ENCODE data around the gene LRRC8D.

Gene LRRC8D

GRCh38 chr1:89898150-89898549 lies 77.3 kb downstream of the LRRC8D start:
- DNase-seq = no peak

GRCh38 chr1:89898695-89899470 lies 78.1 kb downstream of the LRRC8D start:
- DNase-seq = no peak

DNA sequence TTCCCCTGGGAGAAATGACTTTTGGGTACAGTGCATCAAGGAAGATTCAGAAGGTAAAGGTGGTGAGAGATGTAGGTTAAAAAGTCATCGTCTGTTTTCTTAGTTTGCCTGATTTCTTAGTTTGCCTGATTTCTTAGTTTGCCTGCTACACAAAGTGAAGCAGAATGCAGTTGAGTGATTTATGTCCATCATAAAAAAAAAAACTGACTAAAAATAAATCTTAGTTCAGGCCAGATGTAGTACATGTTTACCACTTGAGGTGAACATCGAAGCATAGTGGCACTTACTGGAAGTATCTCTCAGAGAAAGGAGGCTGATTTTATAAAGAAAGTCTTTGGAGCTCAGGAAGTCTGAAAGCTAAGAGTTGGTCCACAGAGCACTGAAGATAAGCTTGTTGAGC lies 79.5 kb downstream of the LRRC8D start:
- no peak for DNase-seq

GRCh38 chr1:89900791-89901708 lies 80.2 kb downstream of the LRRC8D start:
- DNase-seq = no peak

- no peak for DNase-seq
Observed at GRCh38 chr1:89901957-89902669, 81.3 kb downstream of the LRRC8D start.

- DNase-seq = no peak
Observed at GRCh38 chr1:89903550-89903949, 82.7 kb downstream of the LRRC8D start.

DNA sequence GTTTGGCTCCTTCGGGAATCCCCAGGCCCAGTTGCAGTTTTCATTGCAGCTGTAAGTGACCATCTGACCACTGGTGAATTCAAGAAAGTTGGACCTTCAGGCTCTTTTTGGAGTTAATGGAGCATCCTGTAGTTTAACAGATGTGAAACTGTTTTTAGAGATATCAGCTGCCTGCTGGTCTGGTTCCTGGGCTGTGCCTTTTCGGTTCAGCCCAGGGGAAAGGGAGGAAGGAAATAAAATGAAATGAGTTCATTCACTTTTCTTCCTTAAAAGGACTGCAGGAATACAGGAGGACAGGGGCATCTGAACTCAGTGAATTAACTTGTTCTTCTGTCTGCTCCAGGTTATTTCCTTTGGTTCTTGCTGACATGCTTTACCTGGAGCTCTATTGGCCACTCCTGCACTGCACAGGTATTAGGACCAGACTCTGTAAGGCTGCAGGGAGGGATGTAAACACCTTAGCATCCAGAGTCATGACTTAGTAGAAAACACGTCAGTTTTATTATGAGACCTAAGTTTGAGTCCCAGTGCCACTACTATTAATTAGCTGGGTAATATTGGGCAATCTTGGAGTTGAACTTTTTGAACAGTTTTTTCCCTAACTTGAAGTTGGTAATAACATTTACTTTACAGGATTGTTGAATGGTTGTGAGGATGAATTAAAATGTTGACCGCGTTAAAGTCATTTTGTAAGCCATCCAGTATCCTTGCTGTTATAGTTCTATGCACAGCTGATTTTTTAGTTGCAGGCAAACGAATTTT lies 83.6 kb downstream of the LRRC8D start:
- DNase-seq = no peak

DNA sequence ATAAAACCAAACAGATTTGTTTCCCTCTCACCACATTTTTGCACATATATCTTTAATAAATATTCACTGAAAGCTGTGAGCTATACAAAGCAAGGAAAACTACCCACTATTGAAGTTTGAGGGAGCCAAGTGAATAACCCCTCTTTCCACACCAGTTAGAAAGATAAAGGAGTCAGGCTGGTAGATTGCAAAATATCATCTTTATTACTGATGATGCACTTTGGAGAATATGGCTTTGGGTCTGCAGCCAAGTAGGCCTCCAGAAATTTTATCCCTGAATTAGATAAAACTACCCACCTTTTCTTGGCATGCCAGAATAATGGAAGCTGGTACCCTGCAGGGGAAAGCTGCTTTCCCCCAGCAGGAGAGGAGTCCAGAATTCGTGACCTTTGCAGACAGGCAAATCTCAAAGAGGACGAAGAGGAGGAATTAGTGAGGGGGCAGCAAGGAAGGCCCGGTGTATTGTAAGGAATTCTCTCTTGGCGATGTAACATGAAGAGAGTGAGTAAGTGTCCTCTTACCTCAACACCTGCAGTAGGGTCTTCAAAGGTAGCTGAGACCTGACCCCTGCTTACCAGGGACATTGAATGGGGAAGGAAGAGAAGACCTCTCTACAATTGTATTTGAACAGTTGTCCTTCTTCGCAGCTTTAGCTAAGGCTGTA lies 84.7 kb downstream of the LRRC8D start:
- no peak for DNase-seq

DNA sequence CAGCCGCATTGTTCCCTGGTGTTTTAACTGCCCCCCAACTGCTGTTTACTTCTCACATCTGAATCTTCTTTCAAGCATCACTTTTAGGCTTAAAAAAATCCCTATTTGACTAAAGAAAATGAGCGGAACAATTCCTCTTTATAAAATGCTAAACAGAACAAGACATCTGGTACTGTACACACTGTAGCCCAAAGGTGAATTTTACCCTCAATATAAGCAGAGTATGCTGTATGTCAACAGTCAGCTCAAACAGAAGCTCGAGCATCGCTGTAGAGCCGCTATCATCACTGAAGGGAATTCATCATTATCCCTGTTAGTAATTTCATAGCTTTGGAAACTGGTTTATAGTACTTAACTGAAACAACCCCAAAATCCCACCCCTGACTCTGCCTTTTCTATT lies 85.3 kb downstream of the LRRC8D start:
- DNase-seq = no peak

DNA sequence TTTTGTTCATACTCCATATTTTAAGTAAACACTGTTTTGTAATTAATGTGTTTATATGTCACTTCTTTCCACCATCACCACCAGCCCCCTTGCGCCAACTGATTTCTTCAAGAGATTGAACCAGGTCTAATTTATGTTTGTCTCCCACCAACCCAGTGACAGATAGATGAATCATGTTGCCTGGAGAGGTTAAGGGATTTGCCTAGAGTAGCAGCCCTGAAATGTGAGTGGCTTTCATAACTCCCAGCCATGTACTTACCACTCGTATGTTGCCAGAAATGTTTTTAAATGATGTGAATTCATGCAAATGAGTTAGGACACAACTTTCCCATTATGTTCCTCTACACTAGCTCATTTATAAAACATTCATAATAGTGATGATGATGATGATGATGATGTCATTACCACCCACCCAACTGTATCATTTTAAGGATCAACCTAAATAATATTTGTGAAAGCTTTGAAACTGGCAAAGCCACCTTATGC lies 86.9 kb downstream of the LRRC8D start:
- no peak for DNase-seq

GRCh38 chr1:89908273-89908671 lies 87.4 kb downstream of the LRRC8D start:
- no peak for DNase-seq

DNA sequence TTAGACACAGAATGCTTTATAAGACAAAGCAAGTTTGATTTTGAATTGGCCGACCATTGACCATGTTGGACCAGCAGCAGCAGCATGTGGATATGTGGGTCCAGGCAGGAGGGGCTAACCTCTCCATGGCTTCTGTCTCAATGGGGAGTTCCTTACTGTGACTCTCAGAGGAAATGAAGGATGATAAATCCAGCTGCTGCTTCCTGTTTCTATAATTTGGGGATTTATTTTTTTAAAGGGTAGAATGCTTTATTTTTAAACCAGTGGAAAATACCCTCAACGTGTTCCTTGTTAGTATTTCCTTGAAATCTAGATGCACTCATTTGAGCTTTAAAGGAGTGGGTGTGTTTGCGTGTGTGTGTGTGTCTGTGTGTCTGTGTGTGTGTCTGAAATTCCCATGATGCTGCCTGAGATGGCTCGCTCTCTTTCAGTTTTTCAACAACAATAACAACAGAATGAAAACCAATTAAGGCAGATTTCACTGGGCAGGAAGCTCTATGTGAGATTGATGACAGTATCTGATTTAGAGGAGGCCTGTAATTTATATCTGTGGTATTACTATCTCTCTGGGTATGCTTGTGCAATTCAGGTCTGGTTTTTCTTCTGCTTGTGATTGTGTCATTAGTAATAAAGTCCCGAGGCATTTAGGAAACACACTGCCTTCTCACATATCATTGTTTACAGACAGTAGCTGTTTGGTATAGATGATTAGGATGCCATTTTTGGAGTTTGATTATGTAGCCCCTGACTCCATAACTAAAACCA lies 88.0 kb downstream of the LRRC8D start:
- DNase-seq = no peak

- DNase-seq = no peak
Observed at GRCh38 chr1:89910268-89910667, 89.4 kb downstream of the LRRC8D start.

- no peak for DNase-seq
Observed at GRCh38 chr1:89910780-89911179, 89.9 kb downstream of the LRRC8D start.

- no peak for DNase-seq
Observed at GRCh38 chr1:89911191-89911991, 90.6 kb downstream of the LRRC8D start.

GRCh38 chr1:89912073-89912472 lies 91.2 kb downstream of the LRRC8D start:
- DNase-seq = no peak

DNA sequence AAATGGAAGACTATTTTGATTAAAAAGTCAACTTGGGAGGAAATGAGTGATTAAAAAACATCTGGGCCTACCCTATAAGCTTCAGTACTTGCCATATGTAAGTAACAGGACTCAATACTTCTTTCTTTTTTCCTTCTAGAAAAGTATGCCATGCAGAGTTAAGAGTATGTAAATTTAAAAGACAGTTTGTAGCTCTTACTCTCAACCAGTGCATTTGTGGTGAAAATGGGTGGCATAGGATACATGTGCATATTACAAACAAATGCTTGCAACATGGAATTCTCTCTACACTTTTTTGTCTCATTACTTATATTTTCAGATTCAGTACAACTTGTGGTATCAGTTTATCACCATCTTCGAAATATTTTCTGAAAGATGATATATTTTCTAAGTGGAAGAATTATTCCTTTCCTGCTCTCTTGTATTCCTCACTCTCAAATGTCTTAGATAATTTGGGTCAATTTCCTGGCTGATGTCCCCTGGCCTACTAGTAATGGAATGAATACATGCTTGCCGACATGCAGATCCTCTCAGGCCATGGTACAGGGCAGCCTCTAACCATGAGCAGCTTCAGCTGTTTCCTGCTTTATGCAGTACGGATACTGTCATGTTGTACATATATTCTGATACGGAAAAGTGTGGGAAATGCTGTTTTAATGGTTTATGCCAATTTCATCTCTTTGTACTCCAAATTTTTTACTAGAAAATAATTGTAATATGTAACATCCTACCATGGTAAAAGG lies 92.7 kb downstream of the LRRC8D start:
- DNase-seq = no peak

- no peak for DNase-seq
Observed at GRCh38 chr1:89917353-89917752, 96.5 kb downstream of the LRRC8D start.

- DNase-seq = no peak
Observed at GRCh38 chr1:89918127-89918793, 97.4 kb downstream of the LRRC8D start.
